PC-3 (cell line): ENCODE data around the gene ATXN7L1.

ENCODE experiments used
- EZH2 ChIP-seq: fragments of 300-600 bp; sonication (generic); IDR thresholded peaks from one replicate; pipeline ENCODE4 v1.6.1; 2017; ENCODE audit warnings: antibody characterized with exemption, mild to moderate bottlenecking, low read length; ENCODE audit not compliant: unreplicated experiment
- TF ChIP-seq, protein P1 (sequence below): fragments of 300-600 bp; sonication (generic); conservative IDR thresholded peaks from 2 replicates; pipeline ENCODE4 v1.5.1; 2017; ENCODE audit warnings: antibody characterized with exemption, low read depth, mild to moderate bottlenecking, low read length

DNA sequence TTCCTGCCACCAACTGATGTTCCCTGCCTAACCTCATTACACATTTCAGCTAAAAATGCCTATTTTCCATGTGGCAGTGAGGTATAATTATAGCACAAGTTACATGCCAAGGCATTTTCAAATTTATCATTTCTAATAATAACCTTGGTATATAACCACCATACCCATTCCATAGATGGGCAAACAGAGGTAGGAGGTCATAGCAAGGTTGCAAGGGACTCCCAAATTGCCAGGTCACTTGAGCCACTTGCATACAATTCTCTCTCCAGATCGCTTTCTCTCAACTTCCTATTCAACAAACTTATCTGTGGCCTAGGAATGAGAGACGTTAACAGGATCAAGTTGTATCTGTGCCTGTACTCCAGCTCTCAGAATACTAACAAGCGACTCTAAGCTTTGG lies 108.3 kb downstream of the ATXN7L1 start:
- TF ChIP-seq, protein P1, sequence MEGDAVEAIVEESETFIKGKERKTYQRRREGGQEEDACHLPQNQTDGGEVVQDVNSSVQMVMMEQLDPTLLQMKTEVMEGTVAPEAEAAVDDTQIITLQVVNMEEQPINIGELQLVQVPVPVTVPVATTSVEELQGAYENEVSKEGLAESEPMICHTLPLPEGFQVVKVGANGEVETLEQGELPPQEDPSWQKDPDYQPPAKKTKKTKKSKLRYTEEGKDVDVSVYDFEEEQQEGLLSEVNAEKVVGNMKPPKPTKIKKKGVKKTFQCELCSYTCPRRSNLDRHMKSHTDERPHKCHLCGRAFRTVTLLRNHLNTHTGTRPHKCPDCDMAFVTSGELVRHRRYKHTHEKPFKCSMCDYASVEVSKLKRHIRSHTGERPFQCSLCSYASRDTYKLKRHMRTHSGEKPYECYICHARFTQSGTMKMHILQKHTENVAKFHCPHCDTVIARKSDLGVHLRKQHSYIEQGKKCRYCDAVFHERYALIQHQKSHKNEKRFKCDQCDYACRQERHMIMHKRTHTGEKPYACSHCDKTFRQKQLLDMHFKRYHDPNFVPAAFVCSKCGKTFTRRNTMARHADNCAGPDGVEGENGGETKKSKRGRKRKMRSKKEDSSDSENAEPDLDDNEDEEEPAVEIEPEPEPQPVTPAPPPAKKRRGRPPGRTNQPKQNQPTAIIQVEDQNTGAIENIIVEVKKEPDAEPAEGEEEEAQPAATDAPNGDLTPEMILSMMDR = no peak
- no peak for TF ChIP-seq EZH2
